H1 (cell line): Measurements from ENCODE around the gene RETSAT. TPM values are rescaled to one million over a fixed set of nuclear protein-coding genes. Genes with fewer than 3 reads are reported as not detected.

ENCODE experiments used
- CHD7 ChIP-seq: fragments of 300-600 bp; sonication (generic); IDR thresholded peaks from 2 replicates; pipeline ENCODE4 v1.7.1; 2012; ENCODE audit warnings: low read length, moderate library complexity, mild to moderate bottlenecking, inconsistent platforms; ENCODE audit not compliant: insufficient replicate concordance
- EP300 ChIP-seq, 2 experiments: IDR thresholded peaks; 1 replicate in 1 of 2; 2 replicates in 1 of 2; pipeline ENCODE4 v1.6.1; 2011 to 2012; ENCODE audit warnings: low read depth in 2 of 2, low read length in 2 of 2, mild to moderate bottlenecking in 2 of 2, borderline replicate concordance in 1 of 2, inconsistent platforms in 1 of 2, moderate library complexity in 1 of 2
- KDM5A ChIP-seq: fragments of 200-600 bp; IDR thresholded peaks from 2 replicates; pipeline ENCODE4 v1.7.1; 2012; ENCODE audit warnings: mild to moderate bottlenecking, low read length, inconsistent platforms, mixed read lengths
- NRF1 ChIP-seq: IDR thresholded peaks from 2 replicates; pipeline ENCODE4 v1.6.1; 2011; ENCODE audit warnings: mild to moderate bottlenecking, low read depth, low read length, improper control_type of control experiment
- POLR2A ChIP-seq, 2 experiments: IDR thresholded peaks; 1 replicate in 1 of 2; 2 replicates in 1 of 2; pipeline ENCODE4 v1.6.1; 2011; ENCODE audit warnings: low read depth in 2 of 2, low read length in 2 of 2, mild to moderate bottlenecking in 2 of 2; ENCODE audit errors: control extremely low read depth in 1 of 2
- RBBP5 ChIP-seq: IDR thresholded peaks from 2 replicates; pipeline ENCODE4 v1.7.1; 2012; ENCODE audit warnings: low read depth, mild to moderate bottlenecking, inconsistent platforms, low read length, moderate library complexity, borderline replicate concordance
- SIRT6 ChIP-seq: IDR thresholded peaks from one replicate; pipeline ENCODE4 v1.7.1; 2012; ENCODE audit warnings: low read length, inconsistent platforms
- SP2 ChIP-seq: IDR thresholded peaks from 2 replicates; pipeline ENCODE4 v1.6.1; 2012; ENCODE audit warnings: mild to moderate bottlenecking, low read length, inconsistent platforms
- polyA plus RNA-seq, 7 experiments: library from polyadenylated mRNA; depleted of rRNA in 3 of 7; stranded (reverse) in 5 of 7; unstranded in 2 of 7; fragments of >200 nt in 5 of 7; fragments of 200-250 nt in 2 of 7; gene quantifications; 1 replicate in 5 of 7; 2 replicates in 1 of 7; 4 replicates in 1 of 7; pipeline versions ENCODE4 v1.2.1 to v1.2.3, GENCODE V29; 2011 to 2013; ENCODE audit warnings: missing spikeins in 2 of 7, mixed read lengths in 2 of 7
- total RNA-seq: library from RNA; stranded (reverse); fragmentation: NEBNext Ultra II Directional; extraction: Animal tissue kit (Norgen Biotek cat#: 25700); gene quantifications from 2 replicates; pipeline ENCODE4 v1.2.1, GENCODE V29; 2021

RETSAT gene
- total and polyA plus RNA-seq, 2 of the 8 experiments (the other 6 are each of a cell fraction or from before 2014, with no cell fraction given) = 15.8 to 16.7 TPM

GRCh38 chr2:85327822-85328617, 26.3 kb downstream of the RETSAT start, which contains the start of gene TGOLN2 (continued):
- TF ChIP-seq RBBP5 = peak; percentile 93
- no peak for TF ChIP-seq SIRT6
- no peak for TF ChIP-seq EP300 (IDR thresholded peaks at IDR 0.05; ENCODE audit: borderline replicate concordance in 1 of 2, low read depth in 2 of 2, low read length in 2 of 2)
- no peak for TF ChIP-seq SP2
- TF ChIP-seq CHD7 = no peak
- no peak for TF ChIP-seq KDM5A
- TF ChIP-seq NRF1 = no peak
- peak; percentile 99 to 100 for TF ChIP-seq POLR2A (IDR thresholded peaks at IDR 0.05; ENCODE audit: control extremely low read depth in 1 of 2, low read depth in 2 of 2, low read length in 2 of 2)
